Fibroblast of lung (primary cell): ENCODE results near the gene CORO7. TPM values are rescaled to one million over a fixed set of nuclear protein-coding genes. Genes with fewer than 3 reads are reported as not detected.

ENCODE experiments used
- DNase-seq, 2 donors: peaks; one replicate each; pipeline versions ENCODE4 v3.0.0 to v3.0.0-alpha.2; 2010; ENCODE audit warnings: low read depth in 2 of 2
- H2AFZ ChIP-seq: 2 replicates; pipeline ENCODE4 v1.5.1; 2012; ENCODE audit warnings: low read length, control low read depth, inconsistent platforms
- H3K27ac ChIP-seq: 2 replicates; pipeline ENCODE4 v1.5.1; 2011; ENCODE audit warnings: low read length, control low read depth; ENCODE audit not compliant: insufficient read depth
- H3K27me3 ChIP-seq: 2 replicates; pipeline ENCODE4 v1.5.1; 2011; ENCODE audit warnings: mild to moderate bottlenecking, low read length; ENCODE audit not compliant: control insufficient read depth, insufficient read depth
- H3K36me3 ChIP-seq: 2 replicates; pipeline ENCODE4 v1.5.1; 2011; ENCODE audit warnings: low read length; ENCODE audit not compliant: control insufficient read depth, insufficient read depth
- H3K4me1 ChIP-seq: 2 replicates; pipeline ENCODE4 v1.5.1; 2011; ENCODE audit warnings: low read length; ENCODE audit not compliant: control insufficient read depth, insufficient read depth; ENCODE audit errors: extremely low read depth
- H3K4me2 ChIP-seq: 2 replicates; pipeline ENCODE4 v1.5.1; 2011; ENCODE audit warnings: low read length, control low read depth; ENCODE audit not compliant: insufficient read depth; ENCODE audit errors: extremely low read depth
- H3K4me3 ChIP-seq, 4 experiments: fragments of 200-600 bp in 1 of 4; sonication (generic) in 1 of 4; replicated peaks in 1 of 4; 2 replicates each; pipeline ENCODE4 v1.5.1; 2011 to 2016; ENCODE audit warnings: low read length in 4 of 4, low read depth in 3 of 4, mild to moderate bottlenecking in 3 of 4, control low read depth in 2 of 4, inconsistent platforms in 1 of 4, mixed read lengths in 1 of 4; ENCODE audit not compliant: insufficient read depth in 1 of 4; ENCODE audit errors: control extremely low read depth in 1 of 4
- H3K79me2 ChIP-seq: 2 replicates; pipeline ENCODE4 v1.5.1; 2012; ENCODE audit warnings: mild to moderate bottlenecking, low read length, inconsistent platforms; ENCODE audit not compliant: control insufficient read depth, insufficient read depth
- H3K9ac ChIP-seq: 2 replicates; pipeline ENCODE4 v1.5.1; 2011; ENCODE audit warnings: mild to moderate bottlenecking, low read length, control low read depth; ENCODE audit not compliant: insufficient read depth
- H3K9me3 ChIP-seq: 2 replicates; pipeline ENCODE4 v1.5.1; 2012; ENCODE audit warnings: low read depth, low read length; ENCODE audit not compliant: control insufficient read depth, insufficient read depth
- H4K20me1 ChIP-seq: 2 replicates; pipeline ENCODE4 v1.5.1; 2011; ENCODE audit warnings: low read length; ENCODE audit not compliant: control insufficient read depth, insufficient read depth; ENCODE audit errors: extremely low read depth
- EZH2 ChIP-seq: IDR thresholded peaks from 2 replicates; pipeline ENCODE4 v1.5.1; 2012; ENCODE audit warnings: low read length, control low read depth, mild to moderate bottlenecking; ENCODE audit errors: missing control alignments
- polyA plus RNA-seq, 2 donors: library from polyadenylated mRNA; depleted of rRNA in 1 of 2; stranded (reverse) in 1 of 2; unstranded in 1 of 2; fragments of >200 nt; gene quantifications; 2 replicates each; pipeline ENCODE4 v1.2.1, GENCODE V29; 2011 to 2012; ENCODE audit warnings: missing spikeins in 1 of 2
- total RNA-seq: library from RNA; depleted of rRNA; stranded (reverse); fragments of >200 nt; gene quantifications from 2 replicates; pipeline ENCODE4 v1.2.1, GENCODE V29; 2014
- TF ChIP-seq, protein P1 (sequence below), 2 donors: IDR thresholded peaks in 1 of 2; conservative IDR thresholded peaks in 1 of 2; 1 replicate in 1 of 2; 2 replicates in 1 of 2; pipeline ENCODE4 v1.5.1; 2011 to 2012; ENCODE audit warnings: low read length in 2 of 2, control low read depth in 1 of 2, inconsistent platforms in 1 of 2, low read depth in 1 of 2, mild to moderate bottlenecking in 1 of 2

The CORO7 gene
- total and polyA plus RNA-seq, 2 donors (not counting 1 experiment from before 2014, with no cell fraction given): 6.1 to 11.1 TPM

DNA sequence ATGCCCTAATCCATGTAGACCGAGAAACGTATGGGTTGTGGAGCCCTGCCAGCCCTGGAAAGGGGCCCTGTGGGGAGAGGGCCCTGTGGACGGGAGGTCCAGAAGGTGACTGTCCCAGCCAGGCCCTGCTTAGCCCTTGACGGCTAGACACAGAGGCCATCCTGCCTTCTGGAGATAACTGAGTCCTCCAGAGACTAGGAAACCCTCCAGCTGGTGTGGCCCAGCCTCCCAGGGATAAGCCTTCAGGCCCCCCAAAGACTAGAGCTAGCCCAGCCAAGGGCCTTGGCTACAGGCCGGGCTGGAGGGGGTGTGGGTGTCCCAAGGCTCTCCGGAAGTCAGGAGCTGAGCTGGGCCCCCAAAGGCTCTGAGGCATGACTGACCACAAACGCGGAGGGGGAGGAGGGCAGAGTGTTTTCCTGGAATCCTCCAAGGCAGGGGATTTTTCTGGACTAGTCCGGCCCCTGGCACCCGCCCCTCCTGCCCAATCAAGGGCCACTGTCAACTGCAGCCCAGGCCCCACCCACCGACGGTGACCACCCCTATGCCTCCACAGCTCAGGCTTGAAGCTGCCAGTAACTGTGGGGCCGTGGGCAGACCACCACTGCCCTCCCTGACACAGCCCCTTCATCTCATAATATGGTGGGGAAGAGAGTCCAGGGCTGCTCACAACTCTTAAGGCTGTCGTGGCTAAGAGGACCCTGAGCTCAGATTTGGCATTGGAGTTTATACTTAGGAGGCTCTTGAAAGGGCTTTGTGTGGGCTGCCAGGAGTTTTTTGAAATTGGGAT, 45.6 kb downstream of the CORO7 start:
- Histone ChIP-seq H2AFZ (no peak overlapping the region), H3K4me2 (peak overlapping the region; percentile 80), H3K27ac (peak overlapping the region; percentile 93), H3K79me2 (peaks cover 38% of the 10 kb centered on the region), H3K9me3 (no peaks in the 10 kb centered on the region), H3K4me3 (peak overlapping the region in 2 of 4 experiments; percentile 16 to 92), H3K27me3 (no peaks in the 10 kb centered on the region), H3K4me1 (peaks cover 44% of the 10 kb centered on the region), H3K36me3 (peaks cover 4% of the 10 kb centered on the region), H4K20me1 (peaks cover 2% of the 10 kb centered on the region), H3K9ac (peak overlapping the region; percentile 32)
- TF ChIP-seq EZH2: no peak
- TF ChIP-seq, protein P1, sequence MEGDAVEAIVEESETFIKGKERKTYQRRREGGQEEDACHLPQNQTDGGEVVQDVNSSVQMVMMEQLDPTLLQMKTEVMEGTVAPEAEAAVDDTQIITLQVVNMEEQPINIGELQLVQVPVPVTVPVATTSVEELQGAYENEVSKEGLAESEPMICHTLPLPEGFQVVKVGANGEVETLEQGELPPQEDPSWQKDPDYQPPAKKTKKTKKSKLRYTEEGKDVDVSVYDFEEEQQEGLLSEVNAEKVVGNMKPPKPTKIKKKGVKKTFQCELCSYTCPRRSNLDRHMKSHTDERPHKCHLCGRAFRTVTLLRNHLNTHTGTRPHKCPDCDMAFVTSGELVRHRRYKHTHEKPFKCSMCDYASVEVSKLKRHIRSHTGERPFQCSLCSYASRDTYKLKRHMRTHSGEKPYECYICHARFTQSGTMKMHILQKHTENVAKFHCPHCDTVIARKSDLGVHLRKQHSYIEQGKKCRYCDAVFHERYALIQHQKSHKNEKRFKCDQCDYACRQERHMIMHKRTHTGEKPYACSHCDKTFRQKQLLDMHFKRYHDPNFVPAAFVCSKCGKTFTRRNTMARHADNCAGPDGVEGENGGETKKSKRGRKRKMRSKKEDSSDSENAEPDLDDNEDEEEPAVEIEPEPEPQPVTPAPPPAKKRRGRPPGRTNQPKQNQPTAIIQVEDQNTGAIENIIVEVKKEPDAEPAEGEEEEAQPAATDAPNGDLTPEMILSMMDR (conservative IDR thresholded peaks at IDR 0.05 in 1 of 2, IDR thresholded peaks at IDR 0.05 in 1 of 2; ENCODE audit: low read depth in 1 of 2, low read length in 2 of 2): no peak
- peak; percentile 88 to 89 for DNase-seq

DNA sequence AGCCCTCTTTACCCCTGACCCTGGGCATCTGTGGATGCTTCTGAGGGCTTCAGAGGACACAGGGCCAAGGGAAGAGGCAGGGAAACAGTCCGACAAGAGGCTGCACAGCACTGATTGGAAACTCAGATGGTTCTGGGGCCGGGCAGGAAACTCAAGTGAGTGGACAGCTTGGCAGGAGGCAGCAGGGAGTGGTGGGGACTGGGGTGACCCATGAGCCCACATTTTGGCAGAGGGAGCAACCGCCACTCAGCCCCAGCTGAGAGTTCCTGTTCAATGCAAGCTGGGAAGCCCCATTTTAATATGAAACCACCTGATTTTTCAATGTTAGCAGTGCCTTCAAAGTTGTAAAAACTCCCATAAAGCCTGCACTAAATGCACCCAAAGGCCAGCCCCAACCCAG, 46.2 kb downstream of the CORO7 start:
- no peak for TF ChIP-seq EZH2
- TF ChIP-seq, protein P1 (conservative IDR thresholded peaks at IDR 0.05 in 1 of 2, IDR thresholded peaks at IDR 0.05 in 1 of 2; ENCODE audit: low read depth in 1 of 2, low read length in 2 of 2): no peak
- no peak for DNase-seq
- Histone ChIP-seq H3K4me2 (peak overlapping the region; percentile 49), H3K27ac (peak overlapping the region; percentile 93), H2AFZ (no peak overlapping the region), H3K36me3 (peaks cover 3% of the 10 kb centered on the region), H3K9ac (no peak overlapping the region), H4K20me1 (peaks cover 2% of the 10 kb centered on the region), H3K27me3 (no peaks in the 10 kb centered on the region), H3K9me3 (no peaks in the 10 kb centered on the region), H3K79me2 (peaks cover 33% of the 10 kb centered on the region), H3K4me3 (no peak overlapping the region), H3K4me1 (peaks cover 40% of the 10 kb centered on the region)

DNA sequence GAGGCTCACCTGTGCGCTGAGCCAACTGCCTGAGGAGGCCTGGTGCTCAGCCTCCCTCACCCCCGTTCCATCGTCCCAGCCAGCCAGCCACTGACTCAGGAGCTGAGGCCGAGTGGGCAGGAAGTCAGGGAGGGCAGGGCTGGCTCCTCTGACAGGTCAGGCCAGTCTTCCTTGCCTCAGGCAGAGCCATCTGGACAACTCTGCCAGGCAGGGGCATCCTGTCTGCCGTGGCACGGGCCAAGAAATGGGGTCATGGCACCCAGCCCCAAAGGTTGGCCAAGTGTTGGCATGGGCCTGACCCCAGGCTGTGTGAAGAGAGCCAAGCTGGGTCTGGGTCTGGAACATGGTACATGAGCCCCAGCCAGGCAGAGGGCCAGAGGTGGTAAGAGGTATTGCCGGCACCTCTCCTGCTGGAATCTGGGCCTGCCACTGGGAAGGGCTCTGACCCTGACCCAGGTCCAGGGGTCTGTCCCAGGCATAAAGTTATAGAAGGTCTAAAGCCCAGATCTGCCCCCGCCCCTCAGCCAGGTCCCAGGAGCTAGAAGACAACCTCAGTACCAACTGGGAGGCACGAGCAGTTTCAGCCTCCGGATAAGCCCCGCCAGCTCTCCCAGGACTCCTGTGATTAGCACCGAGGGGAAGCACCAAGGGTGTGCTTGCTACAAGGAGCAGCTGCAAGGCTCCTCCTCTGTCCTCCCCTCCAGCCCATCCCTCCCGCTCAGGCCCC, 47.2 kb downstream of the CORO7 start:
- DNase-seq: no peak
- H3K9me3 ChIP-seq: no peaks in the 10 kb centered on the region
- H3K27me3 ChIP-seq: no peaks in the 10 kb centered on the region
- no peaks in the 10 kb centered on the region for H3K36me3 ChIP-seq
- H3K79me2 ChIP-seq: peaks cover 23% of the 10 kb centered on the region
- H2AFZ ChIP-seq: no peak overlapping the region
- peaks cover 31% of the 10 kb centered on the region for H3K4me1 ChIP-seq
- TF ChIP-seq, protein P1 (conservative IDR thresholded peaks at IDR 0.05 in 1 of 2, IDR thresholded peaks at IDR 0.05 in 1 of 2; ENCODE audit: low read depth in 1 of 2, low read length in 2 of 2): no peak
- no peak for TF ChIP-seq EZH2
- no peak overlapping the region for H3K27ac ChIP-seq
- peaks cover 2% of the 10 kb centered on the region for H4K20me1 ChIP-seq
- H3K4me3 ChIP-seq: no peak overlapping the region
- no peak overlapping the region for H3K9ac ChIP-seq
- H3K4me2 ChIP-seq: no peak overlapping the region
